Frontal cortex (tissue), 4 donors: ENCODE measurements around the gene TGM5. TPM values are rescaled to one million over a fixed set of nuclear protein-coding genes. Genes with fewer than 3 reads are reported as not detected.
"Not testable (repeated sequence)": the region's sequence is repeated elsewhere in the genome, so short reads cannot be mapped to it uniquely, and the experiment has no call there.

ENCODE experiments used
- DNase-seq, 2 donors: peaks; one replicate each; pipeline ENCODE4 v3.0.0; 2012; ENCODE audit warnings: low spot score in 2 of 2
- FAIRE-seq: peaks from 2 replicates; lab custom pipeline; 2012; peaks lifted over from hg19 to GRCh38; lab: Jason Lieb, UNC
- small RNA-seq: library from RNA; depleted of rRNA; stranded (forward); fragments of <200 nt; gene quantifications from one replicate; pipeline ENCODE3, GENCODE V24; 2014
- total RNA-seq: library from RNA; depleted of rRNA; stranded (reverse); fragments of >200 nt; gene quantifications from one replicate; pipeline ENCODE4 v1.2.3, GENCODE V29; 2014
- donor health status: control.
- donor health status: control.
- donor health status: control.

Gene TGM5
- total RNA-seq, 1 donor from 2014 or later: not detected

DNA sequence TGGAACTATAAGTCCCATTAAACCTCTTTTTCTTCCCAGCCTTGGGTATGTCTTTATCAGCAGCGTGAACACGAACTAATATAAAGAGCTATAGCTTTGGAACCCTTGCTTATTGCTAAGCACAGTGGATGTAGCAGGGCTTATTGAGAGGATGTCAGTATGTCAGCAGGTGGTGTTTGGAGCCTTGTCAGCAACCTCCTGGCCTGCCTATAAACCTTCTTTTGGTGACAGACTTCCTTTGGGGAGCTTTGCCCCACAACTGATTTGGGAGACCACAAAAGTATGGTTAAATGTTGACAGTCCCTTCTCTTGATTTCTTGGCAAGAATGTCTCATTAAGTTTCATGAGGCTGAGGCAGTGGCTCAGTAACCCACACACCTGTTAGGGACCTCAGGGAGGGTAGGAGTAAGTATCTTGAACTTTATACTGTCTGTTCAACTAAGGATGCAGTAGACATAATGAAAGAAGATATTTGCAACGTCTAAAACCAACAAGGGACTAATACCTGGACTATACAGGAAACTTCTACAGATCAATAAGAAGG, 66.7 kb downstream of the TGM5 start:
- FAIRE-seq (no peak), DNase-seq (no peak)

DNA sequence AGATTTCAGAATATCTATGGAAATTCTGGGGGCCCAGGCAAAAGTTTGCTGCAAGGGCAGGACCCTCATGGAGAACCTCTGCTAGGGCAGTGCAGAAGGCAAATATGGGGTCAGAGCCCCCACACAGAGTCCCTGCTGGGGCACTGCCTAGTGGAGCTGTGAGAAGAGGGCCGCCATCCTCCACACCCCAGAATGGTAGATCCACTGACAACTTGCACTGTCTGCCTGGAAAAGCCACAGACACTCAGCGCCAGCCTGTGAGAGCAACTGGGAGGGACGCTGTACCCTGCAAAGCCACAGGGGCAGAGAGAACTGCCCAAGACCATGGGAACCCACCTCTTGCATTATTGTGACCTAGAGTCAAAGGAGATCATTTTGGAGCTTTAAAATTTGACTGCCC, 67.7 kb downstream of the TGM5 start:
- DNase-seq (no peak), FAIRE-seq (no peak)

GRCh38 chr15:43198556-43198955, 68.2 kb downstream of the TGM5 start:
- not testable (repeated sequence) for FAIRE-seq, DNase-seq

GRCh38 chr15:43197773-43198172, 69.0 kb downstream of the TGM5 start:
- not testable (repeated sequence) for DNase-seq, FAIRE-seq

DNA sequence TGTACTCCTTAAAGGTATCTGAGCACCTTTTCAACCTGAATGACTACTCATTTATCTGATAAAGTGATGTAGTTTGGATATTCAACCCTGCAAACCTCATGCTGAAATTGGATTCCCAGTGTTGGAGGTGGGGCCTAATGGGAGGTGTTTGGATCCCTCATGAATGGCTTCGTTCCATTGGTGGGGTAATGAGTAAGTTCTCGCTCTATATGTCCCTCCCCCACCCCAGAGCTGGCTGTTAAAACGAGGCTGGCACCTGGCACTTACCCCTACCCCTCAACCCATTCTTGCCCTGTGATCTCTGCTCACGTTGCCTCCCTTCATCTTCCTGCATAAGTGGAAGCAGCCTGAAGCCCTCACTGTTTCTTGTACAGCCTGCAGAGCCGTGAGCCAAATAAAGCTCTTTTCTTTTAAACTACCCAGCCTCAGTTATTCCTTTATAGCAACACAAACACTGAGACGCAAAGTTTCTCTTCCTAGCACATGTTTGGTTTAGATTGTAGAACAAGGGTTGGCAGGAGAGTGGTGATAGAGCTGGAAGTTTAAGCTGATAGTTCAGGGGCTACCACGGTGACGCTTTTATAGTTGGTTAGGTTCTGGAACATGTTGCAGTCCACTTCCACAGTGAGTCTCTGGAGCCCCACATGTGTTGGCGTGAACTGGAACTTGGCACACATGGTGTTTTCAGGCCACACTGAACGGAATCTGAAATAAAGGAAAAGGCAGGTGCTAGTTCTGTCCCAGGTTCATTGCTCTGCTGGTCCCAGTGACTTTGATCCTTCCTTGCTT, 69.8 kb downstream of the TGM5 start:
- DNase-seq (no peak), FAIRE-seq (no peak)

GRCh38 chr15:43194795-43195194, 71.9 kb downstream of the TGM5 start:
- FAIRE-seq (no peak), DNase-seq (no peak)

- FAIRE-seq: peak; percentile 48
- no peak for DNase-seq
These were observed 73.0 kb downstream of the TGM5 start for GRCh38 chr15:43193710-43194109.

DNA sequence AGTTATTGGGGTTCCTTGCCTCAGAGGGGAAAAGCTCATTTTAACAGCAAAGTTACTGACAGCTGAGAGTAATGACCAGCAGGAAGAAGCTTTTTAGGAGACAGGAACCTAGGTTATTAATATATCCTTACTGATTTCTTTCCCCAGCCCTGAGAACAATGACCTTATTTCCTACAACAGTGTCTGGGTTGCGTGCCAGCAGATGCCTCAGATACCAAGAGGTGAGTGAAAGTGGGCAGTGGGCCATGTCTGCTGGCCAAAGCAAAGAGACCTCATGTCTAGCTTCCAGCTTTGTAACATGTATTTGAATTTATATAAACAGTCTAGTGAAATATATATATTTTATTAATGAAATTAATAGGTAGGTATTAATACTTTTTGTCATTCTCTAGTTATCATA, 76.5 kb downstream of the TGM5 start:
- DNase-seq (no peak), FAIRE-seq (no peak)

- DNase-seq: no peak
- FAIRE-seq: no peak
These were observed 77.4 kb downstream of the TGM5 start for GRCh38 chr15:43189296-43189695.

- FAIRE-seq: peak; percentile 66
- no peak for DNase-seq
These were observed 79.1 kb downstream of the TGM5 start for GRCh38 chr15:43187544-43188155.

DNA sequence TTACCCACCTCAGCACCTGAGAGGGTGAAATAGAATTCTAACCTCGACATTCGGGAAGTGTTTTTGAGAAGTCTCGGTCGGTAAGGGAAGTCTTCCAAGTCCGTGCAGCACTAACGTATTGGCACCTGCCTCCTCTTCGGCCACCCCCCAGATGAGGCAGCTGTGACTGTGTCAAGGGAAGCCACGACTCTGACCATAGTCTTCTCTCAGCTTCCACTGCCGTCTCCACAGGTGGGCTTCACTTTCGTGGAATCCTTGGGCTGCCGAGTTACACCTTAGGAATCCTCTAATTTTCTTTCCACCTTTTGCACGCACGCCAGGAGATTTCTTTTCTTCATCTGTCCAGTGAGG, 80.8 kb downstream of the TGM5 start:
- FAIRE-seq (no peak), DNase-seq (peak in 1 of 2 donors; percentile 38)

DNA sequence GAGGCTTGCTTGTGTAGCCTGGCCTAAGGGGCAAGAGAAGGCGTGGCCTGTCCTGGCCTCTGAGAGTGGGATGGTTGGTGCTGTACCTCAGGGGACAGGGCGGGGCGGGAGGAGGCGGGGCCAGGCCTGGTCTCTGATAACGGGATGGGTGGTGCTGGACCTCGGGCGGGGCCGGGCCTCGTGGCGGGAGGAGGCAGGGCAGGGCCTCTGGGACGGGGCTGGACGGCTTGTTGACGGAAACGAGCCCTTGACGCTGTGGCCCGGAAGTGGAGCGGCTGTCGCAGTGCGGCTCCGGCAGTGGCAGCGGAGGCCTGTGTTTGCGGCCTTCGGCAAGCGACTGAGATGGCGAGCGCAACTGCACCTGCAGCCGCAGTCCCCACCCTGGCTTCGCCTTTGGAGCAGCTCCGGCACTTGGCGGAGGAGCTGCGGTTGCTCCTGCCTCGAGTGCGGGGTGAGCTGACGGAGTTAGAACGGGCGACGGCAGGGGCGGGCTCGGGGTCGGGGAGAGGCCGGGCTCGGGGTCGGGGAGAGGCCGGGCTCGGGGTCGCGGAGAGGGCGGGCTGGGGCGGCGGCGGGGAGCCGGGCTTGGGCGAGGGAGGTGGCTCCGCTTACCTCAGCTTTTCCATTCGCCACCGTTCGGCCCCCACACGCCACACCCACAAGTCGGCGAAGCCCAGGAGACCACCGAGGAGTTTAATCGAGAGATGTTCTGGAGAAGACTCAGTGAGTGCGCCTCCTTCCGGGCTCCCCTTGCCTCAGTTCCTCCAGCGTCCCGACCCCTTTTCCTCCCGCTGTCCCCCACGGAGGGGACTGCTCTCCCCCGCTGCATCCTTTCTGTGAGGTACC, 81.3 kb downstream of the TGM5 start, which contains the start of gene CCNDBP1:
CCNDBP1 (plus strand) TSS at position 247 of the 846 bp plus-strand sequence; CDS start at position 343, 96 bp downstream.
- FAIRE-seq (no peak), DNase-seq (peak; percentile 82 to 87)

GRCh38 chr15:43184407-43185124, 82.2 kb downstream of the TGM5 start:
- FAIRE-seq: no peak
- no peak for DNase-seq

- FAIRE-seq (no peak), DNase-seq (no peak)
These were observed 83.5 kb downstream of the TGM5 start for GRCh38 chr15:43183270-43183669.

Small RNAs within 50 kb of the gene (small RNA-seq; reads per million reads assigned to genes)
- not detected for gene RF00019

Other genes with a start within 250 kb of the TGM5 start
- gene UBR1, start 160.9 kb downstream of the TGM5 start, total RNA-seq: 75.0 TPM
- gene TMEM62, start 133.3 kb downstream of the TGM5 start, total RNA-seq: 47.7 TPM
- 22.4 TPM for gene CCNDBP1, start 81.5 kb downstream of the TGM5 start, total RNA-seq
- 2.0 TPM for gene EPB42, start 45.9 kb downstream of the TGM5 start, total RNA-seq
- gene TGM7, start 35.3 kb upstream of the TGM5 start, total RNA-seq: not detected
- gene LCMT2, start 63.6 kb upstream of the TGM5 start, total RNA-seq: 17.5 TPM
- 38.3 TPM for gene ZSCAN29, start 104.1 kb upstream of the TGM5 start, total RNA-seq
- gene TUBGCP4, start 104.2 kb upstream of the TGM5 start, total RNA-seq: 22.8 TPM
- gene TP53BP1, start 226.2 kb upstream of the TGM5 start, total RNA-seq: 157 TPM